Esophagus muscularis mucosa (tissue), 3 donors: ENCODE data around the gene SOCS3.

Source experiments
- CTCF ChIP-seq, 3 experiments: fragments of 200-600 bp in 2 of 3; fragments of 450-650 bp in 1 of 3; sonication (generic) in 2 of 3; IDR thresholded peaks; one replicate each; pipeline ENCODE4 v1.5.1; 2017 to 2019; ENCODE audit warnings: antibody characterized with exemption in 3 of 3, mild to moderate bottlenecking in 2 of 3, moderate library complexity in 1 of 3
- POLR2AphosphoS5 ChIP-seq, 2 donors: sonication (generic); formaldehyde crosslinking; IDR thresholded peaks; one replicate each; pipeline ENCODE4 v1.6.1; 2017; ENCODE audit warnings: antibody characterized with exemption in 2 of 2

DNA sequence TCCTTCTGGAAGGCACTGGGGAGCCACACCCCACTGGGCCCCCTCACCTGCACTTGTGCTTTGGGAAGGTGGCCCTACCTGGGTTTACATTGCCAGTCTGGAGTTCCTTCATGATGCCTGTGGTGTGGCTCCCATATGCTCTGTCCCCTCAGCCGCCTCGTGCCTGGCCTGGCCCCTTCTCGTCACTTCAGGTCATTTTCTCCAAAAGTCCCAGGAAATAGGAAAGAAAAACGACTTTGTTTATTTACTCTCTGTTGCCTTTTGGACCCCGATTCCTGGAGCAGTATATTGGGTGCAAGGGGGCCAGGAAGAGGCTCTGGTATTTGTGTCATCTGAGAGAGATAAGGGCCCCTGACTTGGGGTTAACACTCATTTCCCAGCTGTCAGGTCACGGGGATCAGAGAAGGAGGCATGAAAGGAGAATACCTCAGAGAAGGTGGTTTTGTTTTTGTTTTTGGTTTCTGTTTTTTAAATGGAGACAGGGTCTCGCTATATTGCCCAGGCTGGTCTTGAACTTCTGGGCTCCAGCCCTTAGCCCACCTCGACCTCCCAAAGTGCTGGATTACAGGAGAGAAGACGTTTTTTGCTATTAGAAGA is 4.7 kb downstream of the SOCS3 start:
- no peak for TF ChIP-seq POLR2AphosphoS5 (IDR thresholded peaks at IDR 0.05)
- TF ChIP-seq CTCF (IDR thresholded peaks at IDR 0.05): no peak
